SW 1271 (cell line): ENCODE measurements around the gene ANGPTL3.

Experiments
- DNase-seq, 2 experiments: peaks; one replicate each; lab custom pipeline; 2025; lab: John Stamatoyannopoulos, UW

Gene ANGPTL3

DNA sequence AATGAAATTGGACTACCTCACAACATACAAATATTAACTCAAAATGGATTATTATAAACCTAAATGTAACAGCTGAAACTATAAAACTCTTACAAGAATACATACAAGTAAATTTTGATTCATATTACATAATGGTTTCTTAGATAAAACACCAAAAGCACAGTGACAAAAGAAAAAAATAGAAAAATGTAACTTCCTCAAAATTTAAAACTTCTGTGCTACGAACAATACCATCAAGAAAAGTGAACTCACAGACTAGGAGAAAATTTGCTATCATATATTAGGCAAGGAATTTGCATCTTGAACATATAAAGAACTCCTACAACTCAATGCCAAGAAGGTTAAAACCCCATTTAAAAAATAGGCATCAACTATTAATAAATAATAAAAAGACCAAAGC is 31.2 kb downstream of the ANGPTL3 start:
- no peak for DNase-seq

DNA sequence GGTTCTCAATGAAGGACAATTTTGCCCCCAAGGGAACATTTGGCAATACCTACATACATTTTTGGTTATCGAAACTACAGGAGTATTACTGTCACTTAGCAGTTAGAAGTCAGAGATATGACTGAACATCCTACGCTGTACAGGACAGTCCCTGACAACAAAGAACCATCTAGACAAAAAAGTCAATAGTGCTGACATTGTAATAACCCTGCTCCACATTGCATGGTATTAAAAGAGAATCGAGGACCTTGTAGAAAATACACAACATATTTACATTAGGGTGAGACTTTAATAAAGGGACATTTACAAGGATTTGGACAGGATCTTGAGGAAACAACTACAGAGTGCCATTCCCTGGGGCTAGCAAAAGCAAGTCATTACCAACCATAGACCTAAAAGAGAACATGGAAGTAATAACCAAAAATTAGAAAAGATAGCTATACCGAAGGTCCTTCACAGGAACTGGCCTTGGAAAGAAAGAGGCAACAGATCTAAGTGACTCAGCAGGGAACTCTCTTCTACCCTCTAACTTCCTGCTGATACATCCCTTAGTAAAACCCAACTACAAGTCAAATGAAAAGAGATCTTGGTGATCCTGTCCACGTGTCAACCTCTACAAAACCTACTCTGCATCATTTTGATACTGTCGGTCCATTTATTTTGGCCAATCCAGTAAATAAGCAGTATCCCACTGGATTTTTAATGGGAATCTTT is 40.2 kb downstream of the ANGPTL3 start:
- DNase-seq, result no peak

DNA sequence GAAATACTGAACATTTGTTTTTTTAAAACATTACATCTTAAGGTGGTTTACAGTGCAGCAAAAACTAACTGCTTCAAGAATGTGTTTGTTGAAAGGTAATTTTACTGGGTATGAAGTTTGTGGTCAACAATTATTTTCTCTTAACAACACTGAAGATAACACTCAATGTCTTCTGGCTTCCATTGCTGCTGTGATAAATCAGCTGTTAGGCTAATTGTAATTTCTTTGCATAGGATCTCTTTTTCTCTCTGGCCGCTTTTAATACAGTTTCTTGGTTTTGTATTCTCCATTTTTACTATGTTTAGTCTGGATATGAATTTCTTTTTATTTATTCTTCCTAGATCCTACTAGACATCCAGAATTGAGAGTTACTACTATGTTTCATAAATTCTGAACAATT is 46.0 kb downstream of the ANGPTL3 start:
- DNase-seq, result no peak

DNA sequence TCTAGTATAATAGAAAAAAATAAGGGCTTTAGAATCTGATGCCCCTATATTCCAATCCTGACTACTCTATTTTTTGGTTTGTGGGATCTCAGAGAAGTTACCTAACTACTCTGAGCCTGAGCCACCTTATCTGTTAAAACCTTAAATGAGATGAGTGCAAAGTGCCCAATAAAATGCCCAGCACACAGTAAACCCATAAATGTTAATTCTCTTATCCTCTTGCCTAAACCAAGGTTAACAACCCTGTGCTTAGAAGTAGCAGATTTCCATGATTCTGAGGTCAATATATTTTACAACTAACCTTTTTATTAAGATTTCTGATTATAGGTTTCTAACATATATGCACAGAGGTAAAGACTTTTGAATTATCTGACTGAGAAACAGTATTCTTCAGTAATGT is 55.1 kb downstream of the ANGPTL3 start:
- no peak for DNase-seq

DNA sequence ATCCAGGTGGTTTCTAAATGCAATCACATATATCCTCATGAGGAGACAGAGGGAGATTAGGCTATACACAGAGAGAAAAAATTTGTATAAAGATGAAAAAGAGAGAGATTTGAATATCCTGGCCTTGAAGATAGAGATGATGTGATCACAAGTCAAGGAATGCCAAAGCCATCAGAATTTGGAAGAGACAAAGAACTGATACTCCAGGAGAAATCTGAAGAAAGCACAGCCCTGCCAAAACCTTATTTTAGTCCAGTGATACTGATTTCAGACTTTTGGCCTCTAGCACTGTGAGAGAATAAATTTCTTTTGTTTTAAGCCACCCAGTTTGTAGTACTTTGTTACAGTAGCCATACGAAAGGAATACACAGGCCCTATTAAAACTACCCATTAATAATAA is 57.4 kb downstream of the ANGPTL3 start:
- no peak for DNase-seq
